Measurements from ENCODE around the gene PTGDR.

Gene PTGDR

GRCh38 chr14:52312931-52313355 is 45.4 kb downstream of the PTGDR start:
- no peak for DNase-seq (ENCODE audit: low read depth)

GRCh38 chr14:52313462-52313861 is 46.0 kb downstream of the PTGDR start:
- DNase-seq (ENCODE audit: low read depth) = no peak

- peak; percentile 49 for DNase-seq (ENCODE audit: low read depth)
Measured at GRCh38 chr14:52313903-52314594, 46.6 kb downstream of the PTGDR start, which contains the start of gene PTGER2. Gene PTGER2 (plus strand): TSS chr14:52314312. CDS start chr14:52314549, 237 bp downstream.

- no peak for DNase-seq (ENCODE audit: low read depth)
Measured at GRCh38 chr14:52314595-52315354, 47.3 kb downstream of the PTGDR start.

GRCh38 chr14:52315355-52315718 is 47.8 kb downstream of the PTGDR start:
- DNase-seq (ENCODE audit: low read depth) = no peak

- no peak for DNase-seq (ENCODE audit: low read depth)
Measured at GRCh38 chr14:52318062-52318461, 50.6 kb downstream of the PTGDR start.

GRCh38 chr14:52318826-52319645 is 51.5 kb downstream of the PTGDR start:
- no peak for DNase-seq (ENCODE audit: low read depth)

GRCh38 chr14:52319919-52320318 is 52.4 kb downstream of the PTGDR start:
- no peak for DNase-seq (ENCODE audit: low read depth)

- no peak for DNase-seq (ENCODE audit: low read depth)
Measured at GRCh38 chr14:52325126-52325525, 57.6 kb downstream of the PTGDR start.

GRCh38 chr14:52325630-52326029 is 58.1 kb downstream of the PTGDR start:
- DNase-seq (ENCODE audit: low read depth) = no peak

Data from T follicular helper cell (primary cell).